NCI-H187 (cell line): Measurements from ENCODE around the gene GALNT13.

Experiments used
- DNase-seq, 2 experiments: peaks; one replicate each; lab custom pipeline; 2025; lab: John Stamatoyannopoulos, UW

GALNT13 gene

DNA sequence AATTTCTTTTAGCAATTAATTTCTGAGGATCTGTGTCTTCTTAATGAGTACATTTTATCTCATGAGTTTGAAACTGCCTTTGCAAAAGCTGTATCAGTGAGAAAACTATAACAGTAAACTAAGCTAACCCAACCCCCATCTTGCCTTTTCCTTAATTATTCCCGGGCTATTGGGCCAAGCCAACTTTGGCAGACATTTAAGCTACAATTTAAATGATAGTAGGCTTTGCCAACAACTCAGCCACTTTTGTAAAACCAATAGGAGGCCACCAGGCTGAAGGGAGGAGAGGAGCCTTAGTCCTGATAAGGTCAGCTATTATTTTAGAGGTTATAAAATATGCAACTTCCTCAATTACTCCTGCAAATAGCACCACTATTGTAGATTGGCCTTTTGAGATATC is 608.8 kb downstream of the GALNT13 start:
- DNase-seq, result no peak

DNA sequence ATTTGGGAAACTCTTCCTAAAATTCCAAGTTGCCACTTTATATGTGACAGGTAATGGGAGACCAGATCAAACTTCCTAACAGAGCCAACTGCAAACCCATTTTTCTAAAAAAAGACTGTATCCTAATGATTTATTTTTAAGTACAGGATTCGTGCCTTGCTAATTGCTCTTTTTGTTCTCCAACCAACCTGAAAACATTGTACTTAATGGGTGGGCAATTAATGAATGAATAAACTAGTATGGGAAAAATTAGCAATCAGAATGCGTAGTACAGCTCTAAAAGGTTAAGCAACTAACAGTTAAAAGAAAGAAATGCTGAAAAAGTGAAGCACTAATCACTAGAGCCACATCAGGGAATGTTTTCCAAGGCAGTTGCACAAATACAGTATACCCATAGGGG is 609.6 kb downstream of the GALNT13 start:
- no peak for DNase-seq

DNA sequence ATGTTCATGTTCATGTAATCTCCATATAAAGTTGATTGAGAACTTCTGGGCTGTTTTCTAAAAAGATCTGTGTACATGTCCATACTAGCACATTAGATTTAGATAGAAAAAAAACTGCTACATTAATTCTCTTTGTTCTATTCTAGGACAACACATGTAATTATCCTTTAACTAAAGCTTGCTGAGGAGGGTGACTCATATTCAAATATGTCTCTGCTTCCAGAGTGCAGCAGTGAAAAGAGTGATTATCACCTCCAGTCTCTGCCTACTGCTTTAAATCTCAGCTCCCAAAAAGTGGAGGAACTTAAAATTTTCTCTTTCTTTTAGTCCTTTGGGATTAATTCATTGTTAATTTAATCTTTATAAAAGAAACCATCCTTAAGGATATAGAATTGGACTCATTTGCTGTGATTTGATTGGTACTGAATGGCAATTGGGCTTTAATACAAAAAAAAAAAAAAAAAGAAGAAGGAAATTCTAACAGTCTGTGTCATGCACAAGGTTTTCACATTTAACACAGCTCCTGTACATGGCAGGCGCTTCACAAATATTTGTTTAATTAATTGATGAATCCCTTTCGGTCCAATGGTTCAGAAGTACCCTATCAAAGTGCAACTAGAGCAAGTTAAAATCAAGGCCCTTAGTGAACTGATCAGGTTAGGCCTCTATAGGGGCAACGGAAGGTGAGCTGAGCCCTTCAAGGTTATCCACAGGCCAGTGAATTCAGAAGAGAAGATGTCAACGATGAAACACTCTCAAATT is 612.8 kb downstream of the GALNT13 start:
- DNase-seq, result no peak

DNA sequence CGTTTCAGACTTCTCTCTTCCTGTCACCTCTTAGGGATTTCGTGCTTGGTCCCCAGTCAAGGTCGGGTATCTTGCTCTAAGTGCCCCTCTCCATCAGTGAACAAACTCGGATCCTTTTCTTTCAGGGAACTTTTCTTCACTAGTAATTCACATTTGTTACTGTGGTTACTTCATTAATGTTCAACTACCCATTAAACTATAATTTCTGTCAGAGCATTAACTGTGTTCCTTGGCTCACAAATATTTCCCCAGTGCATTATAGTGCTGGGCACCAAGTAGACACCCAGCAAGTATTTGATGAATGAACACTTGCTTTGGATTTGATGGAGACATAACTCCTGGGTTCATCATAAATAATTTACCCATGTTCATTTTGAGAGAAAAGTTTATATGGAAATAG is 617.1 kb downstream of the GALNT13 start:
- DNase-seq, result no peak

DNA sequence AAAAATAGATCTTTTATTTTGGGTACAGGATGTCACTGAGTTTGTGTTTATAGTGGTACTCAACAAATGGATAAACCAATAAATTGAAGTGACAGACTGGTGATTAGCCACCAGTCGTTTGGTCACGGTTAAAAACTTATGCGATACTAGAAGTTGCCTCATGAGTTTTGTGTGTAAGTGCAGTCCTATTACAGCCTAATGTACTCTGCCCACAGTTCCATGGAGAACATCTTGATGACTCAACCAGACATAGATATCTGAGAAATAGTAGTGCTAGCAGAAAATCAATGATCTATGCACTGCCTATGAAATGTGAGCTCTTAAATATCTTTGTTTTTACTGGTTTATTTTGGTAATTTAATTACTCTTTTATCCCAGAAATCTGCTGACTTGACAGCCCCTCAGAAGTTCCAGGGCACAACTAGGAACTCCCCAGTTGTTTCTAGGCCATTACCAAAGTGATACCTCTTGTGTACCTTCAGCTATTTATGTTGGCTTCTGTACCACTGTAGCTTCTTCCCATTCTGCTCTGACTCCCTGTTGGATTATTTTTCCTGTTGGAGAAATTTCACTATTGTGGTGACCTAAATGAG is 617.6 kb downstream of the GALNT13 start:
- DNase-seq, result no peak

DNA sequence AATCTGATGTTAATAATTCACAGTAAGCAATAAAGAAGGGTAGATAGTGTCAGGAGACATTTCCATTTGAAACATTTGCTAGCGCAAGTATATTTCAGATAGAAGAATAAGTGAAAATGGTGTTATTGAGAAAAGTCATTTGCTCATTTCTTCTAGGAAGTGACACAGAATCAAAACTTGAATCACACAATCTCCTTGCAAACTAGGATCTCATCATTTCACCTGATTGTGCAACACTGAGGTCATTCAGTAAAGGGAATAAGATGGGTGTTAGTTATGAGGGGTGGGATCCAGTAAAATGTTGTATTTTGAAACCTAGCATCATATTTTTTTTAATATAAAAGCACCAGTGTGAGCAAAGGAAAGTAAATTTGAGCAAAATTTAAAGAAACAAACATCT is 618.8 kb downstream of the GALNT13 start:
- DNase-seq, result no peak

DNA sequence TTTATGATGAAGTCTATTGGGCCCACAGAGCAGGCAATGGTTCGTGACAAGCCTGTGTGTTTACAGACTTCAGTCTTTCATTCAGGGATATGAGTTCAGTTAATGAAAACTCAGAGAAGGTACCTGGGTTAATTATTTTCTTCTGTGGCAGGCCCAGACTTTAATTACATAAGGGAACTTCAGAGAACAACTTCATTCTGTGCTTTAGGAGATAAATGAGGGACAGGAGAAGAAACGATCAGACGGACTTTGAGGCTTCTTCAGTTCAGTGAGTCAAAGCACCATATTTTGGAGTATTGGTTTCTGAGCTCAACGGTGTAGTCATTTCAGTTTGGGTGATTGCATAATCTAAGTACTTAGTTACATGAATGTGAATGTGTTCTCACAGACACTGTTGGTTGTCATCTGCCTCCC is 623.7 kb downstream of the GALNT13 start:
- no peak for DNase-seq

DNA sequence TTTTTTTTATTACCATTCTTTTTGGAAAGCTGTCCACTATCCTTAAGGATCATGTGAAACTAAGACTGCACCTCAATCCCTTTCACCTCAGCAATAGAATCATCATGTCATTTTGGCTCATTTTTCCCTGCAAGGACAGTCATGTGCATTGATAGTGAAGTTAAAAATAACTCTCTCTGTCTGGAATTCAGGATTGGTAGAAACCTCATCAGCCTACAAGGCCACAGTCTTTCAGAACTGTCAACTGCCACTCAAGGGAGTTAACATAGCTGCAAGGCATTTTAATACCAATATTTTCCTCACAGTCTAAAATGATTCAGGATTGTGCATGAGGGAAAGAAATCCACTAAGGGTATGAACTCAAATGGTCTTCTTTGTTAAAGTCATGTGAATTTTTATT is 625.3 kb downstream of the GALNT13 start:
- no peak for DNase-seq
